ENCODE results near the gene RP2. TPM values are rescaled to one million over a fixed set of nuclear protein-coding genes. Genes with fewer than 3 reads are reported as not detected.

The RP2 gene
- total RNA-seq, 3 donors from 2014 or later = 4.7 to 5.5 (median 4.9) TPM

DNA sequence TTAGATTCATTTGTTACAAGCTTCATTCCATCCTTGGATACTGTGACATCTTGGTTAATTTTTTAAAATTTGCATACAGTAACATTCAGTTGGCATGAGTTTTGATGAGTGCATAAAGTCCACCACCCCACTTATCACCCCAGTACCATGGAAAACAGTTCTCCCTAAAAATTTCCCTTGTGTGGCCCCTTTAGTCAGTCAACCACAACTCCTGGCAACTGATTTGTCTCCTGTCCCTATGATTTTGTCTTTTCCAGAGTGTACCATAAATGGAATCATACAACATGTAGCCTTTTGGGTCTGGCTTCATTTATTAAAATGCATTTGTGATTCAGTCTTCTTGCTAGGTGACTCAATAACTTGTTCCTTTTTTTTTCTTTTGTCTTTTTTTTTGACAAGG, 29.9 kb downstream of the RP2 start:
- ATAC-seq = no peak
- peaks cover 21% of the 10 kb centered on the region for H3K36me3 Mint-ChIP-seq (ENCODE audit: insufficient read depth)
- no peak overlapping the region for H3K4me3 Mint-ChIP-seq
- H3K27me3 Mint-ChIP-seq (ENCODE audit: low read depth) = no peaks in the 10 kb centered on the region
- no peaks in the 10 kb centered on the region for H3K4me1 Mint-ChIP-seq (ENCODE audit: low read depth)
- H3K9me3 Mint-ChIP-seq = no peaks in the 10 kb centered on the region
- no peak for DNase-seq

DNA sequence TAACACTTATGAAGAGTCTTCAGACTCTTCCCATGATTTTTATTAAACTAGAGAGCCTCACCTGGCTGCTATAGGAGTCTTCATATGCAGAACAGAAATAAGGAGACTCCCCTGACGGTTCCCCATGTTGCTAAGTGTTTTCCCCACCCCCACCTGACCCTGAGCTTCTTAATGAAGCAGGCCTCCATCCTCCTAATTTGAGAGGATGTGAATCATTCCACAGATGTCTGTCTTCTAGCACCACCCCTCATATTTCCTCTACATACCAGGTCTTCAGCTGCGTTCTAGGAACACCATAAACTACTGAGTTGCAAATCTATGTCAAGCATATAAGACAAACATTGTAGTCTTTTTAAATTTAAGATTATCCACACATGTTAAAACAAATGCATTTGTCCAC, 36.9 kb downstream of the RP2 start:
- Mint-ChIP-seq H3K4me3 (no peak overlapping the region), H3K9me3 (no peaks in the 10 kb centered on the region), H3K27me3 (ENCODE audit: low read depth) (no peaks in the 10 kb centered on the region), H3K4me1 (ENCODE audit: low read depth) (no peaks in the 10 kb centered on the region), H3K36me3 (ENCODE audit: insufficient read depth) (peaks cover 2% of the 10 kb centered on the region)
- no peak for DNase-seq
- ATAC-seq = no peak

DNA sequence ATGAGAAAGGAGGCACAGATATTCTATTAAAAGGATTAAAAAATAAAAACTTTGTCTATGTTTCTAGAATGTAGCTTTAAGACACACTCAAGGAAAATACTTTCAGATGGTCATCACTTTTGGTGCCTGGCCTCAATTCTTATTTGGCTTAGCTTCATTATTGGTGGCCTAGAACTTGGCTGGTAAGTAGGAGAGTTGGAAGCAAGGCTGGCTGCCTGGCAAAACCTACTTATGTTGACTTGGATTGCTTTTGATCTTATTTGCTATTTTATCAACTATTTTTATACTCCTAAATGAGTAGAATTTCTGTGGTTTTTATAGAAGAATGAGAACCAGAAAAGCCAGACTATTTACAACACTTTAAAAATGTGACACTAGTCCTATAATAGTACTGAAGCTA, 40.1 kb downstream of the RP2 start:
- H3K4me3 Mint-ChIP-seq = no peak overlapping the region
- ATAC-seq (no peak), DNase-seq (no peak)
- no peaks in the 10 kb centered on the region for H3K9me3 Mint-ChIP-seq
- no peaks in the 10 kb centered on the region for H3K27me3 Mint-ChIP-seq (ENCODE audit: low read depth)
- H3K4me1 Mint-ChIP-seq (ENCODE audit: low read depth) = no peaks in the 10 kb centered on the region
- no peaks in the 10 kb centered on the region for H3K36me3 Mint-ChIP-seq (ENCODE audit: insufficient read depth)

DNA sequence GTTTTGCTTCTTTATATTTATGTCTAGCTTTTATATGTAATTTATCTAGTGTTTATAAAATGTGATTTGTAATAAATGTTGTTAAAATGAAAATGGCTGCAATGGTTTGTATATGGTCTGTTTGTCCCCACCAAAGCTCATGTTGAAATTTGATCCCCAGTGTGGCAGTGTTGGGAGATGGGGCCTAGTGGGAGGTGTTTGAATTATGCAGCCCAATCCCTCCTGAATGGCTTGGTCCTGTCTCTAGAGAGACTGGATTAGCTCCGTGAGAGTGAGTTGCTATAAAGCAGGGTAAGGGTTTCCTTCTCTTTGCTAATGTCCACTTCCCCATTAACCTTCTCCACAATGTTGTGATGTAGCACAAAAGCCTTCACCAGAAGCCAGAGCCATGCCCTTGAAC, 45.4 kb downstream of the RP2 start:
- DNase-seq = no peak
- no peaks in the 10 kb centered on the region for H3K27me3 Mint-ChIP-seq (ENCODE audit: low read depth)
- ATAC-seq = no peak
- no peaks in the 10 kb centered on the region for H3K36me3 Mint-ChIP-seq (ENCODE audit: insufficient read depth)
- H3K4me3 Mint-ChIP-seq = no peak overlapping the region
- no peaks in the 10 kb centered on the region for H3K4me1 Mint-ChIP-seq (ENCODE audit: low read depth)
- H3K9me3 Mint-ChIP-seq = no peaks in the 10 kb centered on the region

DNA sequence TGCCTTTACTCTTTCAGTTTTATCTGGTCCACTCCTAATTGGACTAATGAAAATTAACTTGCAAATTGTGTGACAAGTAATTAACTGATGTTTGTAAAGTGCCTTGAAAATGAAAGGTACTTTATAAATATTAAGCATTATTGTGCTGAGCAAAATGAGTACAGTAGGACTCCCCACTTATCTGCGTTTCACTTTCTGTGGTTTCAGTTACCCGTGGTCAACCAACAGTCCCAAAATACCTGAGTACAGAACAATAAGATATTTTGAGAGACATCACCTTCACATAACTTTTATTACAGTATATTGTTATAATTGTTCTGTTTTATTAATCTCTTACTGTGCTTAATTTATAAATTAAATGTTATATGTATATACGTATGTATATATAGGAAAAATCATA, 48.0 kb downstream of the RP2 start:
- Mint-ChIP-seq H3K36me3 (ENCODE audit: insufficient read depth) (no peaks in the 10 kb centered on the region), H3K4me1 (ENCODE audit: low read depth) (no peaks in the 10 kb centered on the region), H3K4me3 (no peak overlapping the region), H3K27me3 (ENCODE audit: low read depth) (no peaks in the 10 kb centered on the region), H3K9me3 (no peaks in the 10 kb centered on the region)
- ATAC-seq (no peak), DNase-seq (no peak)

DNA sequence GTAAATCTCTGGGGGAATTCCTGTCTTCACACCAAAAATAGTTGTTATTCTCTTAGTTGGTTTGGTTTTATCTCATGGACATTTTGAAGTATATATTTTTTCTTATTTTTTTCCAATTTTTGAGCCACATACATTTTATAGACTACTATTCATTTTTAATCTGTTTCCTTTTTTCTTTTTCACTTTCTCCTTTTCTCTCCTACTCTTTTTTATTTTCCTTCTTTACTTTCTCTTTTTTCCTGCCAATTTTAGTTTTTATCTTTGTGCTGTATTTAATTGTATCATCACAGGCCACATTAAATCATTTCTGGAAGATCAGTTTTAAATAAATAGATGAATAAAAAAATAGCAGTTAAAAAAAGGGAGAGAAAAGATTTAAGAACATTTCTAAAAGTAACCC, 61.4 kb downstream of the RP2 start:
- H3K4me3 Mint-ChIP-seq = no peak overlapping the region
- peaks cover 6% of the 10 kb centered on the region for H3K27me3 Mint-ChIP-seq (ENCODE audit: low read depth)
- no peaks in the 10 kb centered on the region for H3K36me3 Mint-ChIP-seq (ENCODE audit: insufficient read depth)
- ATAC-seq (no peak), DNase-seq (no peak)
- H3K9me3 Mint-ChIP-seq = no peaks in the 10 kb centered on the region
- H3K4me1 Mint-ChIP-seq (ENCODE audit: low read depth) = no peaks in the 10 kb centered on the region

DNA sequence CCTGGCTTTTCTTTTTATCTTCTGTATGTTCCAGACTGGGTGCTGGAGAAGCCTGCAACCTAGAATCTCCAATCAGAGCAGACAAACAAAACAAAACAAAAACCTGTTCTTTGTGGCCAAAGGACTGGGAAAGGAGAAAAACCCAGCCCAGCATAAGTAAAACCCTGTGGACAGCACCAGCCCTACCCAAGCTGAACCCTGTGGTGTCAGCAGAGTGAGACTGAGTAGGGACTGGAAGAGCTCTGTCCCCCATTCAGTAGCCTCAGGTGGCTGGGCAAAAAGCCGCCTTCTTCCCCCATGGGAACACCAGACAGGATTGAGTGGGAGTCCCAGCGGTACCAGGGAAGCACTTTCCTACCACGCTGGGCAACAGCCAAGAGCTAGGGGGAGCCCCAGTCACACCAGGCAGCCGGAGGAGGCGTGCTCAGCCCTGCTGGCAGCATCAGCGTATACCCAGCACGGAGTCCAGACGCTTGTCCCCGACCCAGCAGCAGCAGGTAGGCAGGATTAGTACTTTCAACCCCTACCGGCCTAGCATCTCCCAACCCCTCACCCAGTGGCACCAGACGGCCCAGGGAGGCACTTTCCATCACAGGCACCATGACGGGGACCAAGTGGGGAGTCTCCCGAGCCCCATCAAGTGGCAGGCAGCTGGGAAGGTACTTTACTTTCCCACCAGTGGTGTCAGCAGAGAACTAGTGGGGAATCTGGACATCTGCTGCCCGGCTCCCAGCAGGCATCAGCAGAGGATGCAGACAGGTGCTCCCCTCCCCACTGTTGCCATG, 66.8 kb downstream of the RP2 start:
- H3K27me3 Mint-ChIP-seq (ENCODE audit: low read depth) = no peaks in the 10 kb centered on the region
- ATAC-seq (peak; percentile 95 to 98), DNase-seq (peak; percentile 39)
- H3K36me3 Mint-ChIP-seq (ENCODE audit: insufficient read depth) = no peaks in the 10 kb centered on the region
- no peak overlapping the region for H3K4me3 Mint-ChIP-seq
- no peaks in the 10 kb centered on the region for H3K4me1 Mint-ChIP-seq (ENCODE audit: low read depth)
- H3K9me3 Mint-ChIP-seq = no peaks in the 10 kb centered on the region

DNA sequence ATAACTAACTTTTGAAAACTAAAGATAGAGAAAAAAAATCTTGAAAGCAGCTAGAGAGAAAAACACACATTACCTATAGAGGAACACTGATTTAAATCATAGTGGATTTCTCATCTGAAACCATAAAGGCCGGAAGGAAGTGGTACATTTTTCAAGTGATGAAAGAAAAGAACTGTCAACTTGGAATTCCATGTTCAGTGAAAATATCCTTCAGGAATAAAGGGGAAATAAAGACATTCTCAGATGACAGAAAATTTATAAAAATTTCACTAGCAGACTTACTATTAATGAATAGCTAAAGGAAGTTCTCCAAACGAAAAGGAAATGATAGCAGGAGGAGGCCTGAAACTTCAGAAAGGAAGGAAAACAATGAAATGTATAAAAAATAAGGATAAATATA, 67.8 kb downstream of the RP2 start:
- ATAC-seq (no peak), DNase-seq (no peak)
- no peaks in the 10 kb centered on the region for H3K36me3 Mint-ChIP-seq (ENCODE audit: insufficient read depth)
- H3K27me3 Mint-ChIP-seq (ENCODE audit: low read depth) = no peaks in the 10 kb centered on the region
- no peaks in the 10 kb centered on the region for H3K4me1 Mint-ChIP-seq (ENCODE audit: low read depth)
- H3K4me3 Mint-ChIP-seq = no peak overlapping the region
- H3K9me3 Mint-ChIP-seq = no peaks in the 10 kb centered on the region

DNA sequence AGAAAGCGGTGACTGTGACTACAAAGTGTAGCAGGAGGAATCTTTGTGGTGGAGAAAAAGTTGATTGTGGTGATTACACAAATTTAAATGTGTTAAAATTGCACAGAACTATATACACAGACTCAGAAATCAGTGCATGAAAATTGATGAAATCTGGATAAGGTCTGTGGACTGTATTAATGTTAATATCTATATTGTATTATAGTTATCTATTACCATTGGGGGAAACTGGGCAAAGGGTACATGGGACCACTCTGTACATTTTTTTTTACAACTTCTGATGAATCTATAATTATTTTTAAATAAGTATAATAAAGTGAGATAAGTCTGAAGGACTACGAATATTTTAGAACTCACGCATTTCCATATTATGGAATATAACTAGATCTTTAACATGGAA, 73.6 kb downstream of the RP2 start:
- H3K4me1 Mint-ChIP-seq (ENCODE audit: low read depth) = peaks cover 9% of the 10 kb centered on the region
- H3K27me3 Mint-ChIP-seq (ENCODE audit: low read depth) = peaks cover 15% of the 10 kb centered on the region
- ATAC-seq = no peak
- no peak overlapping the region for H3K4me3 Mint-ChIP-seq
- no peaks in the 10 kb centered on the region for H3K36me3 Mint-ChIP-seq (ENCODE audit: insufficient read depth)
- DNase-seq = no peak
- H3K9me3 Mint-ChIP-seq = no peaks in the 10 kb centered on the region

DNA sequence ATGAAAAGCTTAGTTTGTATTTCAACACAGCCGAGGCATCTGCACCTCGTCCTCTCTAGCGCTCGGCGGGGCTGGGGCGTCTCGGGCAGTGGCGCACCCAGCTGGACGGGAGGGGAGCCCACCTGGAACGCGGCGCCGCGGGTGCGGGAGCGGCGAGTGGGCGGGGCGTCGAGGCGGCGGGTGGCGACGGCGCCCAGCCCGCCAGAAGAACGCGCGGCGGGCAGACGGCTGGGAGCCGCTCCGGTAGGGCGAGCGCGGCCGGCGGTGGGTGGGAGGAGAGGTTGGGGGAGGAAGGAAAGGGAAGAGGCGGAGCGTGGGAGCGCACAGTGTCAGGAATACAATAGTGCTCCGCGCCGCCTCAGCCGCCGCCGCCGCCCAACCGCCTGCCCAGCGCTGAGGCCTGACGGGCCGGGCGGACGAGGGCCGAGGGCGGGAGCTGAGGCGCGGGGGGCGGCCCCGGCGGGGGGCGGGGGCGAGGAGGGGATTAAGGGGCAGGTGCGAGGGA, 75.3 kb downstream of the RP2 start, which contains the start of gene JADE3:
JADE3 (plus strand) TSS at position 324 of the 505 bp plus-strand sequence. CDS start 72,474 bp downstream, outside the sequence.
- DNase-seq = peak; percentile 16
- Mint-ChIP-seq H3K4me3 (peak within 1 kb of the TSS; percentile 76), H3K9me3 (no peaks in the 10 kb centered on the region), H3K4me1 (ENCODE audit: low read depth) (peaks cover 9% of the 10 kb centered on the region), H3K27me3 (ENCODE audit: low read depth) (peaks cover 24% of the 10 kb centered on the region), H3K36me3 (ENCODE audit: insufficient read depth) (no peaks in the 10 kb centered on the region)
- ATAC-seq = peak; percentile 53 to 59

DNA sequence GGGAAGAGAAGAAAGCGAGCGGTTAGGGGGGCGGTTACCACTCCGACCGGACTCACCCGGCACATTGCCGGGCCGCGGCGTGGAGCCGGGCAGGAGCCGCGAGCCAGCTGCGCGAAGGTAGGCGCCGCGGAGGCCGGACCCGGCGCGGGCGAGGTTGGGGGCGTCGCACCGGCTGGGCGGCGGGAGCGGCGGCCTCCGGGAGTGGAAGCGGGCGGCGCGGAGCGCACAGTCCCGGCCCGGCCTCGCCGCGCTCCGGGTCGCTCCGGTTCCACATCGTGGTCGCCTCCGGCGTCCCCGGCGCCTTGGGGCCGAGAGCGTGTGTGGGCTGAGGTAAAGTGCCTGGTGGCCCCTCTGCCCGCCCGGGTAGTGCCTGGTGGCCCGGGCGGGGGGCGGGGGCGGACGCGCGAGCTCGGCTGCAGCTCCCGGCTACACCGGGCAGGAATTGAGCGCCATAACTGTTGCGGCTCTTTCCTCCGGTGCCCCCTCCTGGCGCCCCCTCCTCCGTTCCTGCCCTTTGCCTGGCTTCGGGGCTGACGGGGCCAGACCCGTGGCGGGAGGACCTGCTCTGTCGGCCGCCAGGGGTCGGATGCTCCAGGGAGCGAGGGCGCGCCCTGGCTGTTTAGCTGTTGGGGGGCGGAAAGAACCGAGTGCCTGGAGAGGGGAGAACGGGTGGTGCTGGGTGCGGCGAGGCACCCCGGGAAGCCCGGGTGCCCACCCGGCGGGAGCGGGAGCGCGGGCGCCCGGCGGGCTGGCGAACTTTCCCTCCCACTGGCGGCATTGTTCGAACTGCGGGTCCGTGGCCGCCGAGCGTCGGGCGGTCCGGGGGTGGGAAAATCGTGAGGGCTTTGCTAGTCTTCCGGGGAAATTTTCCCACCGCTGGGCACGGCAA, 76.0 kb downstream of the RP2 start:
- ATAC-seq (peak; percentile 60 to 65), DNase-seq (peak; percentile 8)
- Mint-ChIP-seq H3K9me3 (no peaks in the 10 kb centered on the region), H3K4me3 (peak overlapping the region; percentile 76), H3K36me3 (ENCODE audit: insufficient read depth) (no peaks in the 10 kb centered on the region), H3K4me1 (ENCODE audit: low read depth) (peaks cover 9% of the 10 kb centered on the region), H3K27me3 (ENCODE audit: low read depth) (peaks cover 24% of the 10 kb centered on the region)

DNA sequence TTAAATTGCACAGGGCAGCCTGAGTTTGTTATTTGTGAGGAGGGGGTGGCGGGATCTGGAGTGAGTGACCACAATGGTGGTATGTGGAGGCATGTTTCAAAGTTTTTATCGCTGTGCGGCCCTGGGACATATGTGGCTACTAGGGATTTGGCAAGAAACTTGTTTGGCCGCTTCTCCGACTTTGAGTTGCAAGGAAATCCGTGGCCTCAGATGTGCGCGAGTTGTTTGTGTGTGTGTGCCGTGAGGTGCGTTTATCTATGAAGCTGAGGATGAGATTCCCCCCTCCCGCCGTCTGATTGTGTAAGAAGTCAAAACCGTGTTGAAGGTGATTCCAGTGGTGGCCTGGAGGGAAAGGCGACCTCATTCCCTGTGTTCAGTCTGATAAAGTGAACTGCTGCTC, 76.8 kb downstream of the RP2 start:
- ATAC-seq = no peak

DNA sequence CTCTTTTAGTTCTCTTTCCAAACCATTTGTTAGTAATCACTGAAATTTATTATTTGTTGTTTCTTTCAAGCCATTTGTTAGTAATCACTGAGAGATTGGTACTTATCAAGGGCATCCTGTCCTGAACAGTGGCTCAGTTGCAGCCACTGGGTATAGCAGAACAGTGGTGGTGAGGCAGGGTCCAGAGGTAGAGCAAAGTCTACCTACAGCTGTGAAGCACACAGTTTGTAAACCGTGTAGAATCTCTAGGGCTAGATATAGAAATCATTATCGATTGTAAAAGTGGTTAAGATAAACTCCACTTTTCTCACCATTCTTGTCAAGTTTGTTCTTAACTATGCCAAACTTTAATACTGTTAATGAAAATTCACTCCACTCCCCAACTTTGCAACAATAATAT, 79.4 kb downstream of the RP2 start:
- Mint-ChIP-seq H3K36me3 (ENCODE audit: insufficient read depth) (no peaks in the 10 kb centered on the region), H3K4me1 (ENCODE audit: low read depth) (peaks cover 7% of the 10 kb centered on the region), H3K27me3 (ENCODE audit: low read depth) (peaks cover 31% of the 10 kb centered on the region), H3K9me3 (peaks cover 4% of the 10 kb centered on the region), H3K4me3 (no peak overlapping the region)
- no peak for DNase-seq
- no peak for ATAC-seq

More for the DNA sequence above, 76.8 kb downstream of the RP2 start:
- DNase-seq = no peak
- H3K9me3 Mint-ChIP-seq = no peaks in the 10 kb centered on the region
- peaks cover 9% of the 10 kb centered on the region for H3K4me1 Mint-ChIP-seq (ENCODE audit: low read depth)
- H3K27me3 Mint-ChIP-seq (ENCODE audit: low read depth) = peaks cover 24% of the 10 kb centered on the region
- no peaks in the 10 kb centered on the region for H3K36me3 Mint-ChIP-seq (ENCODE audit: insufficient read depth)
- H3K4me3 Mint-ChIP-seq = peak overlapping the region; percentile 76

DNA sequence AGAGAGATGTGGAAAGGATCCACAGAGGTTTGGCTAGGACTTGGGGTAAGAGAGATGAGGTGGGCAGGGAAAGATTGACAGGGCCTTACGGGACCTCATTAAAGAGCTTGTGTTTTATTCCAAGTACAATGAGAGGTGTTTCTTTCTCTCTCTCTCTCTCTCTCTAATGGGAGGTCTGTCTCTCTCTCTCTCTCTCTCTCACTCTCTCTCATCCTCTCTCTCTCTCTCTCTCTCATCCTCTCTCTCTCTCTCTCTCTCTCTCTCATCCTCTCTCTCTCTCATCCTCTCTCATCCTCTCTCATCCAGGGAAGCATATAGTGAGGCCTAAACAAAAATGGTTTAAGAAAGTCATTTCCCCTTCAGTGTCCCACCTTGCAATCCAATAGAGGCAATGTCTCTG, 80.8 kb downstream of the RP2 start:
- Mint-ChIP-seq H3K4me1 (ENCODE audit: low read depth) (peaks cover 7% of the 10 kb centered on the region), H3K9me3 (peaks cover 4% of the 10 kb centered on the region), H3K4me3 (no peak overlapping the region), H3K27me3 (ENCODE audit: low read depth) (peaks cover 34% of the 10 kb centered on the region), H3K36me3 (ENCODE audit: insufficient read depth) (no peaks in the 10 kb centered on the region)
- ATAC-seq = no peak
- DNase-seq = no peak
